T-helper 1 cell treated with Interleukin-12 subunit alpha and Interleukin-12 subunit beta and Interleukin-4 antibody, amounts not matched to agents 30 ng/mL and 1 ng/mL, for 36 hours (primary cell): Measurements from ENCODE around the gene AP5S1. TPM values are rescaled to one million over a fixed set of nuclear protein-coding genes. Genes with fewer than 3 reads are reported as not detected.

Experiments used
- intact Hi-C: fragments of 100-400 bp; cut with micrococcal nuclease; formaldehyde crosslinking; loops from one replicate; pipeline ENCODE4 v1.15.1; 2024
- total RNA-seq: library from RNA; stranded (reverse); gene quantifications from 2 replicates; pipeline ENCODE4 v1.2.3, GENCODE V29; 2022

Gene AP5S1, protein sequence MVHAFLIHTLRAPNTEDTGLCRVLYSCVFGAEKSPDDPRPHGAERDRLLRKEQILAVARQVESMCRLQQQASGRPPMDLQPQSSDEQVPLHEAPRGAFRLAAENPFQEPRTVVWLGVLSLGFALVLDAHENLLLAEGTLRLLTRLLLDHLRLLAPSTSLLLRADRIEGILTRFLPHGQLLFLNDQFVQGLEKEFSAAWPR
- 15.7 and 17.3 TPM in 2 replicates for total RNA-seq

DNA sequence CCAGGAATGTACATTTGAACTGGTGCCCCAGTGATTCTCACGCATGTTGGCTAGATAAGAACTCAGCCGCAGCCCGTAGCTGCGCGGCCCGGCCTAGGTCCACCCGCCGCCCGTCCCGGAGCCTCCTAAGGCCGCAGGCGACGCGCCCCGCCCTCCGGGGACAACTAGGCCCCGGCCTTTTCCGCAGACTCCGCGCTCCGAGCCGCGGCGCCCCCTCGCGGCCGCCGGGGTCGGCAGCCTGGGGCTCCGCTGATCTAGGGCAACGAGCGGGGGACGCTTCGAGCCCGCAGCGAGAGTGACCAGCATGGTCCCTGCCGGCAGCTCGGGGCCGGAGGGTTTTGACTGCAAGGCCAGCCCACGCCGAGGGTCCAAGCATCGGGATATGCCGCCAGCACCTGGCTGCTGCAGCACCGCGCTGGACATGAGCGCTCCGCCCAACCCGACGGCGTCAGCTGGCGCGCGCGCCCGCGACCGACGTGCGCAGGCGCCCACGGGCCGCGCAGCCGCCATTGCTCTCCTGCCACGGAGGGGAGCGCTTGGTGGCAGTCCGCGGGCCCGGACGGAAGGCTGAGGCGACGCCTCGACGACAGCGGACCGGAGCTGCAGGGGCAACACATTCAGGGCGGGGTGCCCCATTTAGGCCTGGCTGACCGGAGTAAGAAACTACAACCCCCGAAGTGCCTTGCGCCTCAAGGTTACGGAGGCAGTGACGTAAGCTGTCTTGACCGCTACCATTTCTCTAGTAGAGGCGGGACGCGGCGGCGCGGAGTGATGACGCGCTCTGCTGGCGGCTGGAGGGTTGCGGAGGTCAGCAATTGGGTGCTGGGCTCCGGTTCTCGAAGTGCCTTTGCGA, at the start of gene AP5S1:
Gene AP5S1 (plus strand): TSS at position 500 of the 853 bp plus-strand sequence. CDS start 1,571 bp downstream, outside the sequence.
- intact Hi-C loops: loop anchor here (1.0 to 5.0 kb wide), 13 partner anchors 9 to 411 kb away; partner anchors contain the start of genes ADISSP, CDC25B, CENPB and MAVS

DNA sequence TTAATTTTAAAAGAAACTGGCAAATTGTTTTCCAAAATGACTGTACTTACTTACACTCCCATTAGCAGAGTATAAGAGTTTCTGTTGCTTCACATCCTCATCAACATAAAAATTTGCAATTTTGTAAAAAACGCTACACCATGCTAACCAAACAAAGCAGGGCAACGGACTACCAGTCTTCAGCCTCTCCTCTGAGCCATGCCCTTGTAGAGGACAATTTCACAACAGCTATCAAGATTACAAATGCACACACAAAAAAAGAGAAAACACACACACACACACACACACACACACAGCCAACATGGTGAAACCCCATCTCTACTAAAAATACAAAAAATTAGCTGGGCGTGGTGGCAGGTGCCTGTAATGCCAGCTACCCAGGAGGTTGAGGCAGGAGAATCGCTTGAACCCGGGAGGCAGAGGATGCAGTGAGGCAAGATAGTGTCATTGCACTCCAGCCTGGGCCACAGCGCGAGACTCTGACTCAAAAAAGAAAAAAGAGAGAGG, 48.7 kb upstream of the AP5S1 start:
- intact Hi-C loops: no loop called here

DNA sequence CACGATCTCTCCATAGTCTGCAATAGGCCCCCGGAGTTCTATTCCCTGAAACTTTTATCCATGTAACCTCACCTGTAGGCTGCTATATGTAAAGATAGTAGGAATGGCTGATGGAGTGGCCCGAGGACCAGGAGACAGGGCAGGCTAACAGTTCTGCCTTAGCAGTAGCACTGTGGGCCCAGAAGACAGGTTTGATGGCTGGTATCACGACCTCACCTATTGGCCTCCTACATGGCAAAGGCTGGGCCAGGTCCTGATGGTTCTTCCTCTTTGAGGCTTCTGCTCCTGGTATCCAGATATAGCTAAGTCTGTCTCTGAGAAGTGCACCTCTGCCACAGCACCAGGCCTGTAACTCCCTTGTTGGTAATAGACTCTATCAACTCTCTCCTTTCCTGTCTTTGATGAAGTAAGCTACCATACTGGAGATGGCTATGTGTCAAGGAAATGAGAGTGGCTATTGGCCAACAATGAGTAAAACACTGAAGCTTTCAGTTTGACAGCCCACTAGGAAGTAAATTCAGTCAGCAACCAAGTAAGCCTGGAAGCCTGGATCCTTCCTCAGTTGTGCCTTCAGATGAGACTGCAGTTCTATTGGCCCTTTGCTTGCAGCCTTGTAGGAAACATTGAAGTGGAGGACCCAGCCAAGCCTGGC, 44.8 kb upstream of the AP5S1 start:
- intact Hi-C loops: no loop called here

DNA sequence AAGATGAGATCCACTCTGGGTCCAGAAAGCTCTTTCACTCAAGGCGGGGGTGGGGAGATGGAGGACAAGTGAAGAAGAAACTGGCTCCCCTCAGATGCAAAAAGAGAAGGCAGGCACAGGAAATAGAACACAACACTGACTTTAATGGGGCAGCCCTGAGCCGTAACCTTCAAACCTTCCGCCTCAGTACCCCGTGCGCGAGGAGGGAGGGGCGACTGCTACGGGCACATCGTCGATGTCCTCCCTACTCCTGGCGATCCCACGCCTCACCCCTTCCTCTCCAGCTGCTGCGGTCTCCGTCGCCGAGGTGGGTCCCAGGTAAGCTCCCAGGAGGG, 43.0 kb upstream of the AP5S1 start:
- intact Hi-C loops: loop anchor here (1.0 kb wide), 1 partner anchor 9 kb away; no protein-coding TSS in a partner anchor

DNA sequence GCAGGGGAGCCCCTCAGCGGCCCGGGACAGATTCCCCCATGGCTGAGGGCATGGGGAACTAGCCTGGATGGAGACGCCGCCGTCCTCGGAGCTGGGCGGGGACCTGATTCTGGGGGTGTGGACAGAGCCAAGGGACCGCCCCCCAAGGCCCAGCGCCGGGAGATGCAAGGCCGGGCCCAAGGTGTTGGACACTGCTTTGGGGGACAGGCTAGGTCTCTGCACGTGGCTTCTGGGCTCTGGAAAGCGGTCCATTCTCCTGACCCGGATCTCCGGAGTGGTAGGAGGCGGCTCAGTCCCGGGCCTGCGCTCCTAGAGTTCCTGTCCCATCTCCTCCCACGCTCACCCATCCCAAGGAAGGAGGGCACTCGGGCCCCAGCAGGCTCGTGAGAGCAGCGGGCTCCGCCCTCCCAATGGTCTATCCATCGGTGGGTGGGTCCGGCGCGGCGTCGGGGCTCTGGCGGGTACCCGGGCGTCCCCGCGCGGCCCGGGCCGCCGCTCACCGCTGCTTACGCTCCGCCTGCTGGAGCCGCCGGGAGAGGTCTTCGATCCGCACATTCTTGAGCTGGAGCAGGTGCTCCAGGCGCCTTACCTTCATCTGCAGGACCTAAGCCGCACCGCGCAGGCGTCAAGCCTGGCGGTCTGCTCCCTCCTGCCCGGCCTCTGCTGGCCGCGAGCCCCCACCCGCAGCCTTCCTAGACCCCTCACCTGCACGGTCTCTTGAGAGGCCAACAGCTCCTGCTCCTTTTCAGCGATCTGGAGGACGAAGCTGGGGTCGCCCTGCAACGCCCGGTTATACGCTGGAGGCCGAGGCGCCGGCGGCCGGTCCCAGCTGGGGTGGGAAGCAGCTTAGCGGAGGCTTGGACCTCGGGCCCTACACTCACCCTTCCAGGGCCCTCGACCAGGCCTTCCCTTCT, 42.4 kb upstream of the AP5S1 start:
- intact Hi-C loops: loop anchor here (1.0 kb wide), 1 partner anchor 10 kb away; no protein-coding TSS in a partner anchor

DNA sequence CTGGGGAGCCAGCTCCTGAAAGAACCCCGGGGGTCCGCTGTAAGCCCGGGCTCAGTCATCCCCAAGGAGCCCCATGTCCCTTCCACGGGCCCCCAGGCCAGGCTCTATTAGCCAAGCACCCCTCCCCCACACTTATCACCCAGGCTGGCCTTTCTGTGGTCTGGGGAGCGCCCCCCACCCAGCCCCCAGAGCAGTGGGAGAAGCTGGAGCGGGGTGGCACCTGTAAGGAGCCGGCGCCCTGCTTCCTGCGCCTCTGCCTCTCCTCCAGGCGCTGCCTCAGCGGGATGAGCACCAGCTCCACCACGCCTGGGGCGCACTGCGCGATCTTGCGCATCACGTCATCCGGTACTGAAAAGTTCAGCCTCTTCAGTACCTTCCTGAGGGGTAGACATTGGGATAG, 41.4 kb upstream of the AP5S1 start:
- intact Hi-C loops: no loop called here

DNA sequence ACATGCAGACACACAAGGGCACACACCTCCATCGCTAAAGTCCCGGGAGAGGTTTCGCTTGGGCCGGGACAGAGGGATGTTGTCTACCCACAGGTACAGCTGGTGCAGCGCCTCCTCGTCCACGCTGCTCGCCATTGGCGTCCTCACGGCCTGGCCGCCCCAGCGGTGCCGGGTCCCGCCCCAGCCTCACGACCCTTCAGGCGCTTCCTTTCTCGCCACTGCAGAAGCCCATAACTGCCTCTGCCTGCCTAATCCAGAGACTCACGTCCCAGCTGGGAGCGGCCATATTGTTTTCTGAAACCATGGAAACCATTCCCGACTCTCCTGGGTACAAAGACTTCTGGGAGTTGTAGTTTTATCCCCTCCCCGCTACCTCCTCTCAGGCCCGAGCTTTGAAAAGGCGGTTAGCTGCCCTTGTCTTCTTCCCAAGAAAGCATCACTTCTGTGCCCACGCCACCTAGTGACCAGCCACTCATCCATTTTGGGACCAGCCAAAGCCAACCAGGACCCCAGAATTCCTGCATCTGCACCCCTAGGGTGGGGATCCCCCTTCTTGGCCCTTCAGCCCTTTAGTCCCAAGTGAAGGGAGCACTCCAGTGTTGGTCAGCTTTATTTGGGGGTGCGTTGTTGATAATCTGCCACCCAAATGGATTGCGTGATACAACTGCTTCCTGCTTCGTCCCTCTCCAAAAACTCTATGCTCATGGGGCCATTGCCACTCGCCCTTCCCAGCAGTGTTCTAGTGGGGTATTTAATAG, 39.0 kb upstream of the AP5S1 start, which contains the start of gene SPEF1:
Gene SPEF1 (minus strand): TSS at position 296 of the 758 bp plus-strand sequence. CDS start 161 bp downstream, at position 135.
- intact Hi-C loops: loop anchor here (1.0 to 2.0 kb wide), 4 partner anchors 14 to 39 kb away; partner anchors contain the start of genes ADISSP, AP5S1 and CDC25B

DNA sequence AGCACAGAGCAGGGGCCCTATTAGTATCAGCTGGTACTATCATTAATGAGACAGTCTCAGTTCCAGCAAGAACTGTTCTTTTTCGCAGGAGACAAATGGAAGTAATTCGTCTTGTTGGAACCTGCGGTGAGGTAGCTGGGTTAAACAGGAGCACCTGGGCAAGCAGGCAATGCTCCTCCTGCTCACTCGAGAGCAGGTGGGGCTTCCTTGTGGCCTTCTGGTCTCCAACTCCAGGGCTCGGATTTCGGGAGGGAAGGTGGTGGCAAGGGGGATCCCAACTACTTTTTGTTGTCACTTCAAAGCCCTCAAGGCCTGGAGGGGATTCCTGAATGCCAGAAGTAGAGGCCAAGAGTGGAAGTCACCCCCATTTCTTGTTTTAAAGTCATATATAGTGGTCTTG, 37.8 kb upstream of the AP5S1 start:
- intact Hi-C loops: no loop called here

DNA sequence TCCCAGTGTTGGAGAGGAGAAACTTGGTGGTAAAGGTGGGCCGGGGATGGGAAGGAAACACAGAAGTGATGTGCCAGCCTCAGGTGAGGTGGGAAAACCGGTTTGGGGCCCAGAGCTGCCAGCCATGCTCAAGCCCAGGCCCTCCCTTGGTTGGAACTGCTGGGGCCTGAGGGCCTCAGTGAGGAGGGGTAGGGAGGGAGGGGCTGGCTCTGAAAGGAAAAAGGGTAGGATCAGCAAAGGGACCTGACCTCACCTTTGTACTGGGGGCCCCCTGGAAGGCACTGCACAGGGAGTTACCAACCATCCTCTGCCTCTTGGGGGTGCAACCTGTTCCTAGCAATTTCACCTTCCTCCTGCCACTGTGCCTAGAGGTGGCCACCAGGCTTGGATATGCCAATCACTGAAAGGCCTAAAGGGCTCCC, 37.3 kb upstream of the AP5S1 start:
- intact Hi-C loops: no loop called here

DNA sequence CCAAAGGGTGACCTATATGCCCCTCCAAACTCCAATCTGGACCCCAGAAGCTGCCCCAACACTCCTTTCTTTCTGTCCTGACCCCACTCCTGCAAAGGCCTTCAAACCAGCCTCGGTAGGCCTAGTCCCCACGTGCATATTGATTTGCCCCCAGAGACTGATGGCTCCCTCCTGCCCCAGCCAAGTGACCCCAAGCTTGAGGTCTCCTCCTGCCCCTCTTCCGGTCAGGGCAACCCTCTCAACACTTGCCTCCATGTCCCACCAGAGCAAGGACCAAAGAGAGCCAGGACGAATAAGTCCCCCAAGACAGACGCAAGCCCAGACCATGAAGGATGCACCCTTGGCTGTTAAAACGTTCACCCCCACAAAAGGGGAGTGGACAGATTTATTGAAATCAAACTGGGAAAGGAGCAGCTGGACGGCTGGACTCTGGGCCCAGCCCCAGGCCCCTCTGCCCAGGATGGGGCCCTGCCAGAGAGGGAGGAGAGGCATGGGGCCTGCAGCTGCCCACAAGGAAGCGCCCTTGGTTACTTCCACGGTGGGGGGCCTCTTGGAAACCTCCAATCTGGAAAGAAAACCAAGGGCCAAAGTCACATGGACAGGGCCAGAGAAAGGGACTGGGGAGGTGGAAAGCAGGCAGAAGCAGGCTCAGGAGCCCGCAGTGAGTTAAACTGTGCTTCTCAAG, 36.7 kb upstream of the AP5S1 start:
- intact Hi-C loops: no loop called here

DNA sequence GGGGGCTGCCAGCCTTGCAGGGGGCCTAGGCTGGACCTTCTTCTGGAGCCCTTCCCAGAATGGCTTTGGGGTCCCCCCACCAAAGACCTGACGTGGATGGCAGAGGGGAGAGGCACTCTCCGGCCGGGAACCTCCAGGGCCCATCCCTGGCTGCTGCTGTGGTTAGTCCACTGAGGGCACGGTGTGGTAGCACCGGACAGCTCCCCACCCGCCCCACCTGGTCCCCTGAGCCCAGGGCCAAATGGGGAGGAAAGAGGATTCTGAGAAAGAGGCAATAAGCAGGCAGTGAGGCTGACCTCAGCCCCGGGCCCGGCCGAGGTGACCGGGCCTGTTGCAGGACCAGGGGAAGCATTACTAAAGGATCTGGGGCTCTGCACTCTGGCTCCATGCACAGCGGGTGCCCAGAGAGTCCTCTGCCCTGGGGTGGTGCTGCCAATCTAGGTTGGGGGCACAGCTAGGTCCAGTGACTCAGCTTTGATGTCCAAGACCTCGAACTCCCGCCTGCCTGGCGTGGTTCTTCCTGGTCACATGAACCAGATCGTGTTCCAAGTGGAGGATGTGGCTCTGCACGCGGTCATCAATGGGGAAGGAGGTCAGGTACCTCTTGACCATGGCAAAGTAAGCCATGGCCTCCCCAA, 36.0 kb upstream of the AP5S1 start:
- intact Hi-C loops: no loop called here

DNA sequence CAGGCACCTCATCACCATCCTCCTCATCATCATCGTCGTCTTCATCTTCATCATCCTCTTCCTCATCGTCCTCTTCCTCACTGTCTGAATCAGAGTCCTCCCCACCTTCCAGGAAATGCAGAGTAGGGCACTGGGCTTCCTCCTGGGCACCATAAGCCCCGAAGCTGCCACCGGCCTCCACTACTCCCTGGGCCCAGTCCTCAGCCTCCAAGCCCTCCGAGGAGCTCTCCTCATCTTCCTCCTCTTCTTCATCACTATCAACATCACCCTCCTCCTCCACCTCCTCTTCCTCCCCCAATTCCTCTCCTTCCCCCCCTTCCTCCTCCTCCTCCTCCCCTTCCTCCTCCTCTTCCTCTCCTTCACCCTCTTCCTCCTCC, 35.5 kb upstream of the AP5S1 start:
- intact Hi-C loops: loop anchor here (5.0 kb wide), 1 partner anchor 227 kb away; no protein-coding TSS in a partner anchor

DNA sequence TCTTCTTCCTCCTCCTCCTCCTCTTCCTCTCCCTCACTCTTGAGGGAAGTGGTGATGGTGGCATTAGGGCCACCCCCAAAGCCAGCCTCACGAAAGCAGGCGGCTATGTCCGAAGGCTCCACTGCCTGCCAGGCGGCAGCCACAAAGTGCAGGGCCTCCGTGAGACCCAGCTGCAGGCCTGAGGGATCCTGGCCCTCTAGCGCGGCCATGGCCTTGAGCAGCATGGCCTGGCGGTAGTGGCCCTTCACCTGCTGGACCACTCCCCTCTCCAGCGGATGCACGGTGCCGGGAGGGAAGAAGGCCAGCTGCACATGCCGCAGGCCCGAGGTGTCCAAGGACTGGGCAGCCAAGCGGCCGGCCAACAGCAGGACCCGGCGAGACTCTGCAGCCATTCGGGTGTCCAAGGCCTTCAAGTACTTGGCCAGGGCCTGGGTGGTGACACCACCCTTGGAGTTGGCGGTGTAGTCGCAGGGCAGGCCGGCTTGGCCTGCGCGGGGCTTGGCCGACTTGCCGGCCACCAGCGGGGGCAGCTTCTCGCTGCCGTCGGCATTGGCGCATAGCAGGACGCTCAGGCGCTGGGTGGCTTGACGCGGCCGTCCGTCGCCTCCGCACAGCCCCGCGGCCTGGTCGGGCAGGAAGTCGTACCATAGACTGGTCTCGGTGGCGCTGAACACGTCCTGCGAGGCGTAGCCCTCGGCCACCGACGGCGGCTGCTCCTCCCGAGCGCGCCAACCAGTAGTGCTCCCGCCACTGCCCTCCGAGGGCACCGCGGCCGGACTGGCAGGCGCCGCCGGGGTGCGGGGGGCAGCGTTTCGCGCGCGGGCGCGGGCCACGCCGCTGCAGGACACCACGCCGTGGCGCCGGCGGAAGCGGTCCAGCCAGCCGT, 34.9 kb upstream of the AP5S1 start:
- intact Hi-C loops: loop anchor here (1.0 to 5.0 kb wide), 6 partner anchors 17 to 297 kb away; partner anchors contain the start of genes AP5S1, MAVS and PANK2

DNA sequence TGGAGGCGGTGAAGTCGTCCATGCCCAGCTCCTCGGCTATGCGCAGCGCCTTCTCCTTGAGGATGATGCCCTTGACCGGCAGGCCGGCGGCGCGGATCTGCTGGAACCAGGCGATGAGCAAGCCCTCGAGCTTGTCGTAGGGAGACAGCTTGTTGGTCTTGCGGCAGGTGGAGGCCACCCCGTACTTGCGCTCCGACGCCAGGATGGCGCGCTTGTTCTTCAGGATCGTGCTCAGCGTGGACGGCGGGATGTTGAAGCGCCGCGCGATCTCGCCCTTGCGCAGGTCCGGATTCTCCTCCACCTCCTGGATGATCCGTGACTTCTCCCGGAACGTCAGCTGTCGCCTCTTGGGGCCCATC, 34.2 kb upstream of the AP5S1 start:
- intact Hi-C loops: loop anchor here (1.0 to 5.0 kb wide), 6 partner anchors 18 to 297 kb away; partner anchors contain the start of genes AP5S1, MAVS and PANK2

DNA sequence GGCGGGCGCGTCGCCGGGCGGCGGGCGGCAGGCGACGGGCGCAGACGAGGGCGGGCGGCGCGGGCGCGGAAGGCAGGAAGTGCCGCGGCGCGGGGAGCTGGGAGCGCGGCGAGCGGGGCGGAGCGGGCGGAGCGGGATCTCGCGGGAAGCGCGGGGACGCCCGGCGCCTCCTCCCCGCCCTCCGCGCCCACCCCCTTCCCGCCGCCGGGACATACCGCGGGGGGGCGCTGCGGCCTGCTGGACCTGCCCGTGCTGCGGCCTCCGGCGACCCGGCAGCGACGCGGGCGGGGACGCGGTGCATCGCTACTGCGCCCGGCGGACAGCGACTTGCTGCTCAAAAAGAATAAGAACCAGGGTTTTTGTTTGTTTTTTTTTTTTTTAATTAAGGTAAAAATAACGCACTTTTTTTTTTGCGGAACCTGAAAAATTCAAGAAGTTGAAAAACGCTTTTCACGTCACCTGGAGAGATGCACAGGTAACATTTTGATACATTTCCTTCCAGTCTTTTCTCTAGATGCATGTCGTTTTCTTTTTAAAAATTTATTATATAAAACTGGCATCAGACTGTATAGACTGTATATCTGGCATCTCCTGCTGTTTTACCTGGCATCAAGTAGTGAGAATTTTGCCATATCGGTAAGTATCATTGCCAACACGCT, 33.6 kb upstream of the AP5S1 start, which contains the start of gene CENPB:
Gene CENPB (minus strand): TSS at position 76 of the 659 bp plus-strand sequence. CDS start 257 bp downstream, outside the sequence.
- intact Hi-C loops: loop anchor here (1.0 to 5.0 kb wide), 8 partner anchors 9 to 296 kb away; partner anchors contain the start of genes AP5S1, MAVS and PANK2

DNA sequence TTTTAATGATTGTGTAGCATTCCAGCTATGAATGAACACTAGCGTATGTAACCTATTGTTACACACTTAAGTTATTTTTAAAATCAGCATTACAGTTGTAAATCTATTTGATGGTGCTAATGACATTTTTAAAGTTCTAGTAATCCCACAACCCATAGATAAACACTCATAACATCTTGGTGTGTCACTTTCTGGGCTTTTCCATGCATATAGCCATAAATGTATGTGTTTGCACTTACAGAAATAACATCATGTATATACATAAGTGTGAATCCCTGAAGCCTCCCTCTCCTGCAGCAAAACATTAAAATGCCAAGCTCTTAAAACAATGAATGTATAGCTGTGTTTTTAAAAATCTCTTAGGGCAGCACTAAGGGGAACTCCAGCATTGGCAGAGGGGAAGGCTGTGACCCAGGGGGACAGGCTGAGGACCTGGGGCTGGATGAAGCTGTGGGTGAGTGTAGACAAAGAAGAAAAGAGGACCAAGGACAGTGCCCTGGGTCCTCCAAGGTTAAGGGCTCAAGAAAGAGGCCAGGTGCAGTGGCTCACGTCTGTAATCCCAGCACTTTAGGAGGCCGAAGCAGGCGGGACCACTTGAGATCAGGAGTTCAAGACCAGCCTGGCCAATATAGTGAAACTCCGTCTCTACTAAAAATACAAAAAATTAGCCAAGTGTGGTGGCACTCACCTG, 32.9 kb upstream of the AP5S1 start:
- intact Hi-C loops: loop anchor here (1.0 to 5.0 kb wide), 6 partner anchors 8 to 295 kb away; partner anchors contain the start of genes MAVS and PANK2
